M059J (cell line): ENCODE data around the gene GSTO2. TPM values are rescaled to one million over a fixed set of nuclear protein-coding genes. Genes with fewer than 3 reads are reported as not detected.
"Not testable (repeated sequence)": the region's sequence is repeated elsewhere in the genome, so short reads cannot be mapped to it uniquely, and the experiment has no call there.

Experiments used
- DNase-seq: peaks from one replicate; pipeline ENCODE4 v3.0.0-alpha.2; 2012; ENCODE audit warnings: low read depth
- total RNA-seq: library from RNA; depleted of rRNA; stranded (reverse); fragments of >200 nt; shearing (Covaris generic); gene quantifications from 2 replicates; pipeline ENCODE4 v1.2.3, GENCODE V29; 2014; rRNA removed

Gene GSTO2
- total RNA-seq = 0.17 and 0.20 TPM in 2 replicates

- DNase-seq = peak; percentile 99
These were observed at the start of gene GSTO2 for GRCh38 chr10:104268713-104269645. GSTO2 (plus strand) TSS chr10:104269184; CDS start chr10:104274916, 5,732 bp downstream.

GRCh38 chr10:104220522-104220921 lies 48.5 kb upstream of the GSTO2 start:
- no peak for DNase-seq

GRCh38 chr10:104223304-104223703 lies 45.7 kb upstream of the GSTO2 start:
- no peak for DNase-seq

DNA sequence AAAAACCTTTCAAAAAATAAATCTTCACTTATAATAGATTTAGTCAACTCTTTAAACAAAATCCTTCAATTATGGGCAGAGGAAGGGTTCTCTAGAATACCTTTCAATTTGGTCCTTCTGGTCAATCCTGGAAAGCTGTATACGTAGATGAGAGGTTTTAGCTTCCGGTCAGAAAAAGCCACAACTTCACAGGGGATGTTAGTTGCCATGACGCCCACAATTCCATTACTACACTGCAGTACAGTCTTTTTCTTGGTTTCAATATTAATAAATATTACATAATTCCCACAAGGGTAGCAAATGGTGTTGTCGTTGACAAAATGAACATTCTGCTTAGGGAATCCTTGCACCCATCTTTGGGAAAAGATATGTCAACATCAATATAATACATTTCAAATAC lies 38.5 kb upstream of the GSTO2 start:
- peak; percentile 14 for DNase-seq

DNA sequence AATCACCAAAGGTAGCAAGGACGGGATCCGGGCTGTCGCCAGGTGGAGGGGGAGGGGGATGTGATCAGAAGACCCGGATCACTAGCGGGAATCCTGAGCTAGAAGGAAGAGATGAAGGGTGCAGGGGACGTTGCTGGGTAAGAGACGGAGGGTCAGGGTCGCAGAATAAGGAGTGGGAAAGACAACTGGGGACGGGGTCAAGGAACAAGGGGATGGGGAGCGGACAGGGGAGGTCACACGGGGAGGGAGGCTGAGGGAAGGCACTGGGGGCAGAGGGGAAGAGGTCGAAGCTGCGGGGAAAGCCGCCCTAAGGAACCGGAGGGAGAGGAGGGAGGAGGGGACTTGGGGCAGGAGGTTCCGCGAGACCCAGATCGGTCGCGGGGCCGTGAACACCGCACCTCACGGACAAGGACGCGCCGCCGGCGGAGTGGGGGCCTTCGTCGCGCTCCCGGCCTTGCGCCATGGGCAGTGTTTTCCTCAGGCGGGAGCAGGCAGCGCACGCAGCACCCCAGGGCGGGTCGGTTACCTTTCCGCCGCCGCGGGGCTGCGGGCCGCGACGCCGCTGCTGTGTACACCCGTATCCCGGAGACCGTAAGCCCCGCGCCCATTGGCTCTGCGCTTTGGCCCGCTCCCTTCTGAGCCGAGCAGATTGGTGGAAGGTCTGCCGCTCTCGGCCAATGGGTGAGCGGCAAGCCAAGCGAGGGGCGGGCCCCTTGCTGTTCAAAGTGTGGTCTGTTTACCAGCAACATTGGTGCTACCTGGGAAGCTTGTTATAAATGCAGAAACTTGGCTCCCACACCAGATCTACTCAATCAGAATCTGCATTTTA lies 37.0 kb upstream of the GSTO2 start, which contains the start of gene CFAP43:
Gene CFAP43, minus strand, starts transcription at position 581 of the 829 bp plus-strand sequence. Its CDS starts 118 bp downstream, at position 463.
- peak; percentile 95 for DNase-seq

DNA sequence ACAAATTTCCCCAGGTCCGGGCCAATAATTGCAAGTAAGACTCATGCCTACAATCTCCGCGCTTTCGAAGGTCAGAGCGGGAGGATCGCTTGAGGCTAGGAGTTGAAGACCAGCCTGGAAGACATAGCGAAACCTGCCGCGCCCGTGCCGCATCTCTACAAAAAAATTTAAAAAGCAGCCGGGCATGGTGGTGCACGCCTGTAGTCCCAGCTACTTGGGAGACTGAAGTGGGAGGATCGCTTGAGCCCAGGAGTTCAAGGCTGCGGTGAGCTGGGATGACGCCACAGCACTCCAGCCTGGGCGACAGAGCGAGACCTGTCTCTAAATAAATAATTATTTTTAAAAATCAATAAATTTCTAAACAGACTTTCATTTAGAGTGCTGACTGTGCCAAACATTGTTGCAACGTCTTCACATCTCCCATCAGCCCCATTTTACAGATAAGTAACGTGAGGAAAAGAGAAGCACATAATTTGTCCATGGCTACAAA lies 36.3 kb upstream of the GSTO2 start:
- DNase-seq = no peak

DNA sequence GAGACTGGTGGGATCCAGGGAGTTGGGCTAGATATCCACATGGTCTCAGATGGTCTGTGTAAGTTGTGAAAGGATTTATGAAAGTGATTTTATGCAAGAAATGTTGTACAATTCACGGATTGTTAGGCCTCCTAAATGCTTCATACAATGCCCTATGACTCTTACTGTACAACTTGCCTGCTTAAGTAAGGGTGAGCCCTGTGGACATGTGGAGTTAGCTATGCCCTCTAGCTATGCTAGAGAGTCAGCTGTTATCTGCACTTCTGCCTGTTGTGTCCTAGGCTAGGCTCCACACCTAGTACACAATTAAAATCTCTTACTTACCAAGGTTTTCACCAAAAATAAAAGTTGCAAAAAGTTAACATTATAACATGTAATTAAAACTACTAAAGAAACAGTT lies 35.2 kb upstream of the GSTO2 start:
- no peak for DNase-seq

- DNase-seq = no peak
These were observed 34.0 kb upstream of the GSTO2 start for GRCh38 chr10:104234934-104235333.

GRCh38 chr10:104235801-104236200 lies 33.2 kb upstream of the GSTO2 start:
- DNase-seq = no peak

- DNase-seq = no peak
These were observed 28.9 kb upstream of the GSTO2 start for GRCh38 chr10:104240078-104240477.

DNA sequence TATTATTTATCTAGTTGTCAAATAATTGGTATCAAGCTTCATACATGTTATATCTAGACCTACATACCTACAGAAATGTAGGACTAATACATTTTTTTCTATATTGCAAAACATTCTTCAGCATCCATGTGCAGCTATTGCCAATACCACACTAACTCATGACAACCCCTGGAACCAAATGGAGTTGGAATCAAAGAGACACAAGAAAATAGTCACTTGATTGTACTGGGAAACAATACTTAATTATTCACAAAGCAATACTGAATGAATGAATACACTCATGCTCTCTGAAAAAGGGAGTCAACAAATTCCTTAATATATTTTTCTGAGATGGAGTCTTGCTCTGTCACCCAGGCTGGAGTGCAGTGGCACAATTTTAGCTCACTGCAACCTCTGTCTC lies 26.4 kb upstream of the GSTO2 start:
- DNase-seq = no peak

GRCh38 chr10:104243009-104243408 lies 26.0 kb upstream of the GSTO2 start:
- not testable (repeated sequence) for DNase-seq

GRCh38 chr10:104243512-104243911 lies 25.5 kb upstream of the GSTO2 start:
- DNase-seq = no peak

- DNase-seq = no peak
These were observed 23.8 kb upstream of the GSTO2 start for GRCh38 chr10:104245066-104245632.

DNA sequence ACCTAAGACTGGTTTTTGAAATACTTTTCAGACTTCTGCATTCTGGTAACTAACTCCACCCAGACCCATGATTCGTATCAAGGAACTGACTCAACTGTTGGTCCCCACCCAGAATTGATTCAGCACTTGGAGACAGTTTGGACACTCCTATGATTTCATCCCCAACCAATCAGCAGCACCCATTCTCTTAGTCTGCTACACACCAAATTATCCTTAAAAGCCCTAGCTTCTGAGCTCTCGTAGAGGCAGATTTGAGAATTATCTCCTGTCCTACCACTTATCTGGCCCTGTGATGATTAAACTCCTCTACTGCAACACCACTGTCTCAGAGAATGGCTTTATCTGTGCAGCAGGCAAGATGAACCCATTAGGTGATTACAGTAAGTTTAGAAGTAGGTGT lies 22.0 kb upstream of the GSTO2 start:
- DNase-seq = peak; percentile 10

DNA sequence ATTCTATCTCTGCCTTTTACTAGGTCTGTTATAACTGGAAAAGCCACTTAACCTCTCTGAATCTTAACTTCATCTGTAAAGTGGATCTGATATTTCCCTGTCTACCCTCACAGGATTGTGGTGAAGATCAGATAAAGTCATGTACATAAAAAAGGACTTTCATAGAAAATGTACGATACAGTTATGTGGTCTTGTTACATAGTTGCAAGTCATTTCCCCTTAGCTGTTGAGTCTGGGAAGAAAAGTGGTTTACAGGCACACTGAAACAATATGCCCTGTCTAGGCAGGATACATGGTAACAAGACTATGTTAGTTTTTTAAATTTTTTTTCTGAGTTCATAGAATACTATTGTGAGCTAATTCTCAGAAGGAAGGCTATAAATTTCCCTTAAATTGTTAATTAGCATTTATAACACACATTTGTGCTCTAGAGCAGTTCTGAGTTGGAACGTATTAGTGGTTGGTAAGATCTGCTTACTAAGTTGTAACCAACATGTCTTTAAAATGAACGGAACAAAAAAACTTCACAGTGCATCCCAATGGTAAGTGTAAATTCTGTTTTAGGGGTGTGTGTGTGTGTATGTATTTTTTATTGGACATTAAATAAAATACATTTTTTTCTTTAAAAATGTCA lies 21.4 kb upstream of the GSTO2 start:
- DNase-seq = no peak

- not testable (repeated sequence) for DNase-seq
These were observed 20.1 kb upstream of the GSTO2 start for GRCh38 chr10:104248931-104249330.

DNA sequence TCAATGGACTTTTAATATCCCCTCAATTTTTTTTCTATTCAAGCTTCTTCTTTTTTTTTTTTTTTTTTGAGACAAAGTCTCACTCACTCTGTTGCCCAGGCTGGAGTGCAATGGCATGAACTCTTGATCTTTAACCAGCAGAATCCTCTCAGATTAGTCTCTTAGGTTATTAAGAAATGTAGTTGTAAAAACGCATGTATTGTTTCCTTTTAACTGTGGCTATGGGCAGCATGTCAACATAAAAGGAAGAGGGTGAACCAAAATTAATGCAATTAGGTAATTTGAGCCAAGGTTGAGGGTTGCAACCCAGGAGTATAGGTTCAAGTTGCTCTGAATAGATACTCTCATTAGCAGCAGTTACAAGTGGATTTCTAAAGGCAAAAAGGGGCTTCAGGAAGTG lies 18.6 kb upstream of the GSTO2 start:
- DNase-seq = no peak

- DNase-seq = no peak
These were observed 17.5 kb upstream of the GSTO2 start for GRCh38 chr10:104251443-104251842.

DNA sequence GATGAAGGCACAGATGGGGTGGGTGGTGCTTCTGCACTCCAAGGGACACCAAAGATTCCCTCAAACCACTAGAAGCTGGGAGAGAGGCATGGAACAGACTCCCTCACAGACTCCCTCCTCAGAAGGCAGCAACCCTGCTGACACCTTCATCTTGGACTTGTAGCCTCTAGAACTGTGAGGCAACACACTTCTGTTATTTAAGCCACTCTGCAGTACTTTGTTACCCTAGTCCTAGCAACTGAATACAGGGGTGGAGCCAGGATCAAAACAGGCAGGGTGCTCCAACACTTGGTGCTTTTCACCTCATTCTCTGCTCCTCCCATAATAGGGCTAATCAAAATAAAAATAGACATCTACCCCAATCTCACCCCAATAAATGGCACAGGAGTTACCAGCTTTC lies 16.6 kb upstream of the GSTO2 start:
- no peak for DNase-seq

GRCh38 chr10:104253106-104253505 lies 15.9 kb upstream of the GSTO2 start:
- no peak for DNase-seq
